Parathyroid adenoma (tissue), 2 donors: Measurements from ENCODE around the gene SLC25A36.
A peak's percentile ranks its signal among the peaks of the same experiment; 100 is the strongest.

Experiments used
- H2AFZ ChIP-seq: fragments of 300-600 bp; sonication (generic); one replicate; pipeline ENCODE4 v1.7.0; 2017; ENCODE audit warnings: antibody characterized with exemption, mild to moderate bottlenecking
- H3K27ac ChIP-seq: fragments of 300-600 bp; sonication (generic); one replicate; pipeline ENCODE4 v1.7.0; 2017
- H3K27me3 ChIP-seq: fragments of 300-600 bp; sonication (generic); one replicate; pipeline ENCODE4 v1.7.0; 2017; ENCODE audit warnings: low read length; ENCODE audit not compliant: control insufficient read depth, insufficient read depth
- H3K36me3 ChIP-seq: fragments of 300-600 bp; sonication (generic); one replicate; pipeline ENCODE4 v1.7.0; 2017; ENCODE audit warnings: low read length; ENCODE audit not compliant: control insufficient read depth, insufficient read depth
- H3K4me1 ChIP-seq: fragments of 300-600 bp; sonication (generic); one replicate; pipeline ENCODE4 v1.7.0; 2017; ENCODE audit warnings: control low read depth
- H3K4me2 ChIP-seq: fragments of 300-600 bp; sonication (generic); one replicate; pipeline ENCODE4 v1.7.0; 2017; ENCODE audit warnings: low read length
- H3K4me3 ChIP-seq: fragments of 300-600 bp; sonication (generic); one replicate; pipeline ENCODE4 v1.7.0; 2017; ENCODE audit warnings: low read depth, low read length
- H3K79me2 ChIP-seq: fragments of 300-600 bp; sonication (generic); one replicate; pipeline ENCODE4 v1.7.0; 2017; ENCODE audit warnings: control low read depth
- H3K9ac ChIP-seq: fragments of 300-600 bp; sonication (generic); one replicate; pipeline ENCODE4 v1.7.0; 2017; ENCODE audit warnings: mild to moderate bottlenecking
- H3K9me3 ChIP-seq: fragments of 300-600 bp; sonication (generic); one replicate; pipeline ENCODE4 v1.7.0; 2017; ENCODE audit warnings: low read length; ENCODE audit not compliant: control insufficient read depth
- TF ChIP-seq, protein P1 (sequence below): fragments of 300-600 bp; sonication (generic); IDR thresholded peaks from one replicate; pipeline ENCODE4 v1.7.0; 2017; ENCODE audit warnings: antibody characterized with exemption, mild to moderate bottlenecking
- donor health status: primary hyperparathyroidism.

Gene SLC25A36, protein sequence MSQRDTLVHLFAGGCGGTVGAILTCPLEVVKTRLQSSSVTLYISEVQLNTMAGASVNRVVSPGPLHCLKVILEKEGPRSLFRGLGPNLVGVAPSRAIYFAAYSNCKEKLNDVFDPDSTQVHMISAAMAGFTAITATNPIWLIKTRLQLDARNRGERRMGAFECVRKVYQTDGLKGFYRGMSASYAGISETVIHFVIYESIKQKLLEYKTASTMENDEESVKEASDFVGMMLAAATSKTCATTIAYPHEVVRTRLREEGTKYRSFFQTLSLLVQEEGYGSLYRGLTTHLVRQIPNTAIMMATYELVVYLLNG

DNA sequence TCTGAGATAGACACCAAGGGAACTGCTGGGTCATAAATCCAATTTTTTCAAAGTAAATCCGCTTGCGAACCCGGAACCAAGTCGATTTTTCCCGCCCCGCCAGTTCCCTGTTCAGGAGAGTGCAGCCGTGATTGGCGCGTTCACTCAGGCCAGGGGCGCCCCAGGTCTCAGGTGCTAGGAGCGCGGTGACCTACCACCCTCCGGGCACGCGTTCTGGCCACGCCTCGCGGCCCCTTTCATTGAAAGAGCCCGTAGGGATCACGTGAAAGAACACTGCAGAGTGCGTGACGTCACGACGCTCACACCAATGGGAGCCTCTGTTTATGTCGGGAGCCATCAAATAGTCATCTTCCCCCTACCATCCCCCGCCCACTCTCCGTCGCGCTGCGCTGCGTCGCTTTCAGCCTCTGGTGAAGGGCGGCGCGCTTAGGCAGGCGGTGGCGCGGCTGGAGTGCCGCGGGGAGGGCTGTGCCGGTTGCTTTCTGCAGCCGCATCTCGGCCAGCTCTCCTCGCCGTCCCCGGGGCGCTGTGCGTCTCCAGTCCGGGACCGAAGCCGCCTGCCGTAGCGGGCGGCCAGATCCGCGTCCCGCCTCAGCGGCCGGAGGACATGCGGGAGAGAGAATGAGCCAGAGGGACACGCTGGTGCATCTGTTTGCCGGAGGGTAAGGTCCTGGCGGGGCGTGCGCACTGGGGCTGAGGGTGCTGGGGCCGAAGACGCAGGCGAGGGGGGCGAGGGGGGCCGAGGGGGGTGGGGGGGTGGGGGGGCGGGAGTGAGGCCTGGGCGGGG, at the start of gene SLC25A36:
TSS of gene SLC25A36 (plus strand) at position 403 of the 787 bp plus-strand sequence. CDS start at position 622, 219 bp downstream.
- TF ChIP-seq, protein P1, sequence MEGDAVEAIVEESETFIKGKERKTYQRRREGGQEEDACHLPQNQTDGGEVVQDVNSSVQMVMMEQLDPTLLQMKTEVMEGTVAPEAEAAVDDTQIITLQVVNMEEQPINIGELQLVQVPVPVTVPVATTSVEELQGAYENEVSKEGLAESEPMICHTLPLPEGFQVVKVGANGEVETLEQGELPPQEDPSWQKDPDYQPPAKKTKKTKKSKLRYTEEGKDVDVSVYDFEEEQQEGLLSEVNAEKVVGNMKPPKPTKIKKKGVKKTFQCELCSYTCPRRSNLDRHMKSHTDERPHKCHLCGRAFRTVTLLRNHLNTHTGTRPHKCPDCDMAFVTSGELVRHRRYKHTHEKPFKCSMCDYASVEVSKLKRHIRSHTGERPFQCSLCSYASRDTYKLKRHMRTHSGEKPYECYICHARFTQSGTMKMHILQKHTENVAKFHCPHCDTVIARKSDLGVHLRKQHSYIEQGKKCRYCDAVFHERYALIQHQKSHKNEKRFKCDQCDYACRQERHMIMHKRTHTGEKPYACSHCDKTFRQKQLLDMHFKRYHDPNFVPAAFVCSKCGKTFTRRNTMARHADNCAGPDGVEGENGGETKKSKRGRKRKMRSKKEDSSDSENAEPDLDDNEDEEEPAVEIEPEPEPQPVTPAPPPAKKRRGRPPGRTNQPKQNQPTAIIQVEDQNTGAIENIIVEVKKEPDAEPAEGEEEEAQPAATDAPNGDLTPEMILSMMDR = peak; percentile 29
- H3K9ac ChIP-seq = peak within 1 kb of the TSS; percentile 71
- H3K79me2 ChIP-seq = peaks cover 29% of the 10 kb centered on the region
- H3K4me2 ChIP-seq = peak within 1 kb of the TSS; percentile 79
- H3K4me1 ChIP-seq = peaks cover 9% of the 10 kb centered on the region
- peak within 1 kb of the TSS; percentile 94 for H2AFZ ChIP-seq
- H3K27ac ChIP-seq = peak within 1 kb of the TSS; percentile 96
- peak within 1 kb of the TSS; percentile 84 for H3K4me3 ChIP-seq
- no peaks in the 10 kb centered on the region for H3K9me3 ChIP-seq
- H3K27me3 ChIP-seq = no peaks in the 10 kb centered on the region
- no peaks in the 10 kb centered on the region for H3K36me3 ChIP-seq

DNA sequence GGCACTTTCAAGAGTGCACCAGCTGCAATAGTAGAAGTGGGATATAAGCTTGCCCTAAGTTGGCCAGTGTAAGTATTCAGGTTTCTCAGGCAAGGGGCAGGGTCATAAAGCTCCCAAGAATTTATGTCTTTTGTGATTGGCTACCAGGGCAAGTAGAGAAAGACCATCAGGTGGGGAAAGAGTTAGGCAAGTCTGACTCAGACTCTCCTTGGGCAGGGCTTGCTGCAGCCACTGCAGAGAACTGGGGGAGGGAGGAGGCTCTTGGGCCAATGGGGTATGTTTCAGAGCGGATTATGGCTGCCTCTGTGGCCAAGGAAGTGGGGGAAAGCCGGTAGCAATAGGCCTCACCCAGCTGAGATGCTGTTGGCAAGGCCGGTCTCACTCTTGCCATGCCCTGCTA, 44.6 kb upstream of the SLC25A36 start:
- Histone ChIP-seq H3K9ac (no peak overlapping the region), H3K27me3 (no peaks in the 10 kb centered on the region), H3K9me3 (no peaks in the 10 kb centered on the region)

DNA sequence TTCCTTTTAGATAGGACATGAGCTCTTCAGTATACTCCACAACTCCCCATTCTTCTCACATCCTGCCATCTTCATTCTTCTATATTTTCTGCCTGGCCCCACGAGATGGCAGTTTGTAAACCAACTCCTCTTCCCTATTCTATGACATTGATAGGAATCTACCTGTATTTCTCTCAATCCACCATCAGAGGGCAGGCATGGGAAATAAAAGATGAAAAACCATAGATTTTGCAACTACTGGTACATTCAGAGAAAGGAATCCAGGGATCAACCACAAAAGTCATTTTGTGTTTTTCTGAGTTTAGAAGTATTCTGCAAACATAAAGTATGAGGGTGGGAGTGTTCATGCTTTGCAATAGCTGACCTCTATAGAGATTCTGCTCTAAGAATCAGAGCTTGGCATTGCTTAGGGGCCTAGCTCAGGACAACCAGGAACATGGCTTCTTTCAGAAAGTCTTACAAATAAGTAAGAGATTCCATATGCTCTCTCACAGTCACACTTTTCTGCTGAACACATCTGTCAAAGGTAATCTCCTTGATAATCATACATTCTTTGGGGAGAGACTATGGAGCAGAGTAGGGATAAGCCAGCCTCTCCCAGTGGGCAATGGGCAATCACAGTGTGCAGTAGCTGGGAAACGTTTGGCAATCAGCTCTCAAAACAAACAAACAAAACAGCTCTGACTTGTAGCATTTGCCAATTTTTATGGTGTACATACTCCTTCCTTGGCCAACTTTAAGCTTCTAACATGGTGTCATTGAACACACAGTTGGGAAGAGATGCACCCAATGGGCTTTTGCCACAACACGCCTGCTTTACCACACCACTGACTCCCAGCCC, 43.1 kb upstream of the SLC25A36 start:
- Histone ChIP-seq H3K4me1 (no peaks in the 10 kb centered on the region), H2AFZ (peak overlapping the region; percentile 1), H3K4me2 (no peak overlapping the region), H3K27ac (no peak overlapping the region), H3K36me3 (no peaks in the 10 kb centered on the region), H3K4me3 (no peak overlapping the region), H3K79me2 (no peaks in the 10 kb centered on the region), H3K9ac (no peak overlapping the region), H3K9me3 (no peaks in the 10 kb centered on the region), H3K27me3 (no peaks in the 10 kb centered on the region)
- TF ChIP-seq, protein P1 = peak; percentile 71

More for the DNA sequence above, 44.6 kb upstream of the SLC25A36 start:
- no peaks in the 10 kb centered on the region for H3K79me2 ChIP-seq
- no peaks in the 10 kb centered on the region for H3K4me1 ChIP-seq
- no peaks in the 10 kb centered on the region for H3K36me3 ChIP-seq
- H2AFZ ChIP-seq = no peak overlapping the region
- no peak overlapping the region for H3K4me3 ChIP-seq
- H3K4me2 ChIP-seq = no peak overlapping the region
- TF ChIP-seq, protein P1 = no peak
- no peak overlapping the region for H3K27ac ChIP-seq

DNA sequence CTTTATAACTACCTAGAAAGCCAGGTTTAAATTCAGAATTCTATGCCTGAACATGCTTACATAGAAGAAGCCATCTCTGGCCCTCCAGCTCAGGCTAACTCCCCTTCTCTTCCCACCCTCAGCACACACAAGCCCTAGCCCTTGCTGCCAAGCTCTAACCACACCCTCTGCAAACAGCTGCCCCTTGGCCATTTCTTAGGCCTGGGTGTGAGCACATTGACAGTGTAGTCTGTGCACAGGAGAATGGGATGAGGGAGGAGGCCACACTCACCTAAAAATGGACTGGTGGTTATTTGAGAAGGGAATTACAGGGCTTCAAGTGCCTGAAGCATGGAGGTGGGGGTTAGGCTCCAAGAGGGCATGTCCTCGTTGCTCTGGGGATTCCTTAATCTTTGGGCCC, 42.3 kb upstream of the SLC25A36 start:
- no peak overlapping the region for H2AFZ ChIP-seq
- no peak overlapping the region for H3K27ac ChIP-seq
- TF ChIP-seq, protein P1 = no peak
- H3K9me3 ChIP-seq = no peaks in the 10 kb centered on the region
- no peak overlapping the region for H3K9ac ChIP-seq
- H3K27me3 ChIP-seq = no peaks in the 10 kb centered on the region
- no peaks in the 10 kb centered on the region for H3K4me1 ChIP-seq
- H3K4me3 ChIP-seq = no peak overlapping the region
- H3K36me3 ChIP-seq = no peaks in the 10 kb centered on the region
- H3K4me2 ChIP-seq = no peak overlapping the region
- H3K79me2 ChIP-seq = no peaks in the 10 kb centered on the region
